HEK293 (cell line): Measurements from ENCODE around the gene MAGI2.

Source experiments
- CTCF ChIA-PET: fragments of 350-600 bp; formaldehyde crosslinking; extraction: SDS; loops from one replicate; lab custom pipeline; 2021; ENCODE audit warnings: antibody characterized with exemption; lab: Yijun Ruan, JAX
- POLR2A ChIA-PET: fragments of 300-600 bp; formaldehyde crosslinking; extraction: SDS; loops from one replicate; lab custom pipeline; 2020; ENCODE audit warnings: antibody characterized with exemption, inconsistent platforms; lab: Yijun Ruan, JAX
- H3K27ac ChIP-seq: fragments of 200-500 bp; sonication (Bioruptor generic); 2 replicates; pipeline ENCODE4 v1.5.1; 2014; ENCODE audit warnings: low read depth, low read length, control low read depth, inconsistent platforms; ENCODE audit errors: extremely low read depth
- H3K36me3 ChIP-seq, 2 experiments: fragments of 200-500 bp in 1 of 2; sonication (Bioruptor generic) in 1 of 2; 1 replicate in 1 of 2; 2 replicates in 1 of 2; pipeline ENCODE4 v1.5.1; 2014 to 2017; ENCODE audit warnings: inconsistent platforms in 2 of 2, low read length in 2 of 2; ENCODE audit not compliant: control insufficient read depth in 2 of 2, insufficient read depth in 1 of 2
- H3K4me1 ChIP-seq: fragments of 200-500 bp; sonication (Bioruptor generic); 2 replicates; pipeline ENCODE4 v1.5.1; 2014; ENCODE audit warnings: mild to moderate bottlenecking, low read length, inconsistent platforms; ENCODE audit not compliant: control insufficient read depth, insufficient read depth
- H3K4me3 ChIP-seq: 2 replicates; pipeline ENCODE4 v1.5.1; 2011; ENCODE audit warnings: low read depth, mild to moderate bottlenecking, control low read depth, low read length, moderate library complexity
- H3K9me3 ChIP-seq: fragments of 200-500 bp; sonication (Bioruptor generic); 2 replicates; pipeline ENCODE4 v1.5.1; 2014; ENCODE audit warnings: low read depth, low read length, inconsistent platforms; ENCODE audit not compliant: control insufficient read depth, insufficient read depth
- GLIS1 ChIP-seq: fragments of 450-650 bp; formaldehyde crosslinking; IDR thresholded peaks from 2 replicates; pipeline ENCODE4 v1.5.1; 2016; ENCODE audit warnings: missing biosample characterization, missing genetic modification characterization
- YY1 ChIP-seq: fragments of 450-650 bp; formaldehyde crosslinking; IDR thresholded peaks from 2 replicates; pipeline ENCODE4 v1.5.1; 2018; ENCODE audit warnings: missing biosample characterization, missing genetic modification characterization
- ZBTB48 ChIP-seq: fragments of 450-650 bp; formaldehyde crosslinking; IDR thresholded peaks from 2 replicates; pipeline ENCODE4 v1.5.1; 2016; ENCODE audit warnings: missing biosample characterization, missing genetic modification characterization
- ZNF121 ChIP-seq: fragments of 450-650 bp; formaldehyde crosslinking; IDR thresholded peaks from 2 replicates; pipeline ENCODE4 v1.5.1; 2016; ENCODE audit warnings: missing biosample characterization, missing genetic modification characterization
- ZNF132 ChIP-seq: fragments of 450-650 bp; formaldehyde crosslinking; IDR thresholded peaks from 2 replicates; pipeline ENCODE4 v1.5.1; 2017; ENCODE audit warnings: missing biosample characterization, missing genetic modification characterization, borderline replicate concordance
- ZNF146 ChIP-seq: fragments of 450-650 bp; formaldehyde crosslinking; IDR thresholded peaks from 2 replicates; pipeline ENCODE4 v1.5.1; 2016; ENCODE audit warnings: missing biosample characterization, missing genetic modification characterization
- ZNF157 ChIP-seq: fragments of 450-650 bp; formaldehyde crosslinking; IDR thresholded peaks from 2 replicates; pipeline ENCODE4 v1.5.1; 2016; ENCODE audit warnings: missing biosample characterization, missing genetic modification characterization
- ZNF18 ChIP-seq: fragments of 450-650 bp; formaldehyde crosslinking; IDR thresholded peaks from 2 replicates; pipeline ENCODE4 v1.5.1; 2016; ENCODE audit warnings: missing biosample characterization, missing genetic modification characterization
- ZNF248 ChIP-seq: fragments of 450-650 bp; formaldehyde crosslinking; IDR thresholded peaks from 2 replicates; pipeline ENCODE4 v1.5.1; 2017; ENCODE audit warnings: missing biosample characterization, missing genetic modification characterization
- ZNF341 ChIP-seq: fragments of 450-650 bp; formaldehyde crosslinking; IDR thresholded peaks from 2 replicates; pipeline ENCODE4; 2016; ENCODE audit warnings: low read depth, missing biosample characterization, missing genetic modification characterization
- ZNF426 ChIP-seq: fragments of 450-650 bp; formaldehyde crosslinking; IDR thresholded peaks from 2 replicates; pipeline ENCODE4 v1.5.1; 2017; ENCODE audit warnings: missing biosample characterization, missing genetic modification characterization, mild to moderate bottlenecking, inconsistent platforms, moderate library complexity
- ZNF473 ChIP-seq: fragments of 450-650 bp; formaldehyde crosslinking; IDR thresholded peaks from 2 replicates; pipeline ENCODE4 v1.5.1; 2017; ENCODE audit warnings: missing biosample characterization, missing genetic modification characterization
- ZNF510 ChIP-seq: fragments of 450-650 bp; formaldehyde crosslinking; IDR thresholded peaks from 2 replicates; pipeline ENCODE4 v1.5.1; 2018; ENCODE audit warnings: mild to moderate bottlenecking, missing genetic modification characterization, missing biosample characterization; ENCODE audit not compliant: insufficient replicate concordance
- ZNF560 ChIP-seq: fragments of 450-650 bp; formaldehyde crosslinking; IDR thresholded peaks from 2 replicates; pipeline ENCODE4 v1.5.1; 2017; ENCODE audit warnings: missing biosample characterization, missing genetic modification characterization, borderline replicate concordance
- ZNF629 ChIP-seq: fragments of 450-650 bp; formaldehyde crosslinking; IDR thresholded peaks from 2 replicates; pipeline ENCODE4 v1.5.1; 2017; ENCODE audit warnings: missing biosample characterization, missing genetic modification characterization
- ZNF704 ChIP-seq: fragments of 450-650 bp; formaldehyde crosslinking; IDR thresholded peaks from 2 replicates; pipeline ENCODE4 v1.5.1; 2016; ENCODE audit warnings: missing biosample characterization, missing genetic modification characterization
- ZNF791 ChIP-seq: fragments of 450-650 bp; formaldehyde crosslinking; IDR thresholded peaks from 2 replicates; pipeline ENCODE4 v1.5.1; 2016; ENCODE audit warnings: missing biosample characterization, missing genetic modification characterization
- ZNF792 ChIP-seq: fragments of 450-650 bp; formaldehyde crosslinking; IDR thresholded peaks from 2 replicates; pipeline ENCODE4 v1.5.1; 2016; ENCODE audit warnings: missing biosample characterization, missing genetic modification characterization
- ZNF843 ChIP-seq: fragments of 450-650 bp; formaldehyde crosslinking; IDR thresholded peaks from 2 replicates; pipeline ENCODE4 v1.5.1; 2016; ENCODE audit warnings: missing biosample characterization, missing genetic modification characterization
- TF ChIP-seq, protein P1 (sequence below): fragments of 450-650 bp; formaldehyde crosslinking; IDR thresholded peaks from 2 replicates; pipeline ENCODE4 v1.5.1; 2016; ENCODE audit warnings: missing biosample characterization, missing genetic modification characterization, borderline replicate concordance

The MAGI2 gene

GRCh38 chr7:79386688-79387422 lies 66.6 kb downstream of the MAGI2 start:
- CTCF ChIA-PET, result no interaction called here
- Histone ChIP-seq H3K9me3 (no peaks in the 10 kb centered on the region), H3K36me3 (no peaks in the 10 kb centered on the region), H3K4me3 (no peak overlapping the region), H3K27ac (no peak overlapping the region), H3K4me1 (0 out of 2 replicates have a peak, but pooled peaks cover 3% of the 10 kb centered on the region)
- no peak for TF ChIP-seq ZNF629
- POLR2A ChIA-PET, result no interaction called here

DNA sequence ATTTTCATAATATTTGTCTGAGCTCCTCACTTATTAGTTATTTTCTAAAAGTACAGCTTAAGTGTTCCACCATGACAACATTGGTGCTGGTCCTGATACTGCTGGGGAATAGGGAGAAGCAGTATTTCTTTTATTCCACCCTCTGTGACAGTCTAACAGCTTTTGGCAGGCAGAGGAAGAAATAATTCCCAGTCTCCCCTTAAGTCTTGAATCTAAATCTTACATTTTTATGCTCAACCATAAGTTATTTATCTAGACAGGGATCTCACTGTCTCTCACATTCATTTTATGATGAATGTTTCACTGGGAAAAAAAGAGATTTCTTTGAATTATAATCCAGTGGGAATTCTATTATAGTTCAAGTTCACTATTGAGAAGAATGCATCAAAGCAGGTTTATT lies 71.5 kb downstream of the MAGI2 start:
- POLR2A ChIA-PET, result no interaction called here
- no peak for TF ChIP-seq ZNF560 (tag by site-specific recombination)
- TF ChIP-seq ZNF18, result no peak
- TF ChIP-seq ZBTB48 (tag by site-specific recombination), result no peak
- TF ChIP-seq ZNF791, result no peak
- TF ChIP-seq ZNF704 (tag by site-specific recombination), result no peak
- TF ChIP-seq, protein P1, sequence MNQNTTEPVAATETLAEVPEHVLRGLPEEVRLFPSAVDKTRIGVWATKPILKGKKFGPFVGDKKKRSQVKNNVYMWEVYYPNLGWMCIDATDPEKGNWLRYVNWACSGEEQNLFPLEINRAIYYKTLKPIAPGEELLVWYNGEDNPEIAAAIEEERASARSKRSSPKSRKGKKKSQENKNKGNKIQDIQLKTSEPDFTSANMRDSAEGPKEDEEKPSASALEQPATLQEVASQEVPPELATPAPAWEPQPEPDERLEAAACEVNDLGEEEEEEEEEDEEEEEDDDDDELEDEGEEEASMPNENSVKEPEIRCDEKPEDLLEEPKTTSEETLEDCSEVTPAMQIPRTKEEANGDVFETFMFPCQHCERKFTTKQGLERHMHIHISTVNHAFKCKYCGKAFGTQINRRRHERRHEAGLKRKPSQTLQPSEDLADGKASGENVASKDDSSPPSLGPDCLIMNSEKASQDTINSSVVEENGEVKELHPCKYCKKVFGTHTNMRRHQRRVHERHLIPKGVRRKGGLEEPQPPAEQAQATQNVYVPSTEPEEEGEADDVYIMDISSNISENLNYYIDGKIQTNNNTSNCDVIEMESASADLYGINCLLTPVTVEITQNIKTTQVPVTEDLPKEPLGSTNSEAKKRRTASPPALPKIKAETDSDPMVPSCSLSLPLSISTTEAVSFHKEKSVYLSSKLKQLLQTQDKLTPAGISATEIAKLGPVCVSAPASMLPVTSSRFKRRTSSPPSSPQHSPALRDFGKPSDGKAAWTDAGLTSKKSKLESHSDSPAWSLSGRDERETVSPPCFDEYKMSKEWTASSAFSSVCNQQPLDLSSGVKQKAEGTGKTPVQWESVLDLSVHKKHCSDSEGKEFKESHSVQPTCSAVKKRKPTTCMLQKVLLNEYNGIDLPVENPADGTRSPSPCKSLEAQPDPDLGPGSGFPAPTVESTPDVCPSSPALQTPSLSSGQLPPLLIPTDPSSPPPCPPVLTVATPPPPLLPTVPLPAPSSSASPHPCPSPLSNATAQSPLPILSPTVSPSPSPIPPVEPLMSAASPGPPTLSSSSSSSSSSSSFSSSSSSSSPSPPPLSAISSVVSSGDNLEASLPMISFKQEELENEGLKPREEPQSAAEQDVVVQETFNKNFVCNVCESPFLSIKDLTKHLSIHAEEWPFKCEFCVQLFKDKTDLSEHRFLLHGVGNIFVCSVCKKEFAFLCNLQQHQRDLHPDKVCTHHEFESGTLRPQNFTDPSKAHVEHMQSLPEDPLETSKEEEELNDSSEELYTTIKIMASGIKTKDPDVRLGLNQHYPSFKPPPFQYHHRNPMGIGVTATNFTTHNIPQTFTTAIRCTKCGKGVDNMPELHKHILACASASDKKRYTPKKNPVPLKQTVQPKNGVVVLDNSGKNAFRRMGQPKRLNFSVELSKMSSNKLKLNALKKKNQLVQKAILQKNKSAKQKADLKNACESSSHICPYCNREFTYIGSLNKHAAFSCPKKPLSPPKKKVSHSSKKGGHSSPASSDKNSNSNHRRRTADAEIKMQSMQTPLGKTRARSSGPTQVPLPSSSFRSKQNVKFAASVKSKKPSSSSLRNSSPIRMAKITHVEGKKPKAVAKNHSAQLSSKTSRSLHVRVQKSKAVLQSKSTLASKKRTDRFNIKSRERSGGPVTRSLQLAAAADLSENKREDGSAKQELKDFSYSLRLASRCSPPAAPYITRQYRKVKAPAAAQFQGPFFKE (tag by site-specific recombination), result no peak
- TF ChIP-seq YY1 (tag by site-specific recombination), result no peak
- no peak for TF ChIP-seq ZNF121 (tag by site-specific recombination)
- no peak for TF ChIP-seq ZNF146 (tag by site-specific recombination)
- no peak for TF ChIP-seq ZNF792 (tag by site-specific recombination)
- no peak for TF ChIP-seq GLIS1 (tag by site-specific recombination)
- H3K9me3 ChIP-seq, result no peaks in the 10 kb centered on the region
- no peak overlapping the region for H3K27ac ChIP-seq
- H3K4me3 ChIP-seq, result no peak overlapping the region
- H3K4me1 ChIP-seq, result no peaks in the 10 kb centered on the region
- no peaks in the 10 kb centered on the region for H3K36me3 ChIP-seq
- CTCF ChIA-PET, result no interaction called here

DNA sequence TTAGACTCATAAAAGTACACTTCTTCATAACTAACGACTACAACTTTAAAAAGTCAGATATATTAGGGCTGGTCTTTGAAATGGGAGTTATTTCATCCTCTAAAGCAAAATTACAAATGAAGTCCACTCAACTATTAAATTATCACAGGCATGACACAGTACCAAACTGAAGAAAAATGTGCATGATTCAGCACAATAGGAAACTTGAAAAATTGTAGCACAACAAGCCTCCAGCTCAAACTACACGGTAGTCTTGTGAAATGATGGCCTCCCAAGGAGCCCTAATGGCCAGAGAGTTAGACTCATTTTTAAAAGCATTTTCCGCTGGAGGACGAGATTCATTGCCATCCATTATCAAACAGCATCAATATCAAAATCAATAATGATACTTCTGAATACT lies 76.4 kb downstream of the MAGI2 start:
- H3K9me3 ChIP-seq, result no peaks in the 10 kb centered on the region
- TF ChIP-seq ZNF510 (tag by site-specific recombination), result no peak
- TF ChIP-seq ZNF248 (tag by site-specific recombination), result no peak
- no peak for TF ChIP-seq ZNF157
- no peak for TF ChIP-seq ZNF341 (tag by site-specific recombination)
- no peak for TF ChIP-seq ZNF132 (tag by site-specific recombination)
- TF ChIP-seq ZNF473, result no peak
- no peak for TF ChIP-seq ZNF426
- no peak for TF ChIP-seq ZNF843 (tag by site-specific recombination)
- TF ChIP-seq, all 188 proteins: peak for 0
- ChIA-PET CTCF (no interaction called here), POLR2A (no interaction called here)
- no peaks in the 10 kb centered on the region for H3K36me3 ChIP-seq
- H3K4me1 ChIP-seq, result no peaks in the 10 kb centered on the region
- no peak overlapping the region for H3K4me3 ChIP-seq
- H3K27ac ChIP-seq, result no peak overlapping the region
